OCI-LY1 (cell line): ENCODE data around the gene DENND1B.
"Not testable (repeated sequence)": the region's sequence is repeated elsewhere in the genome, so short reads cannot be mapped to it uniquely, and the experiment has no call there.

ENCODE experiments used
- H2AFZ ChIP-seq: fragments of 200-600 bp; sonication (generic), shearing (Covaris generic); 2 replicates; pipeline ENCODE4 v1.6.0; 2014; ENCODE audit warnings: antibody characterized with exemption, mild to moderate bottlenecking, low read length
- H3F3A ChIP-seq: fragments of 200-600 bp; sonication (generic), shearing (Covaris generic); 2 replicates; pipeline ENCODE4 v1.6.0; 2014; ENCODE audit warnings: mild to moderate bottlenecking, antibody characterized with exemption, low read length, moderate library complexity; ENCODE audit not compliant: insufficient read depth
- H3K27ac ChIP-seq: fragments of 200-600 bp; sonication (generic); 2 replicates; pipeline ENCODE4 v1.5.1; 2014; ENCODE audit warnings: low read length, mixed run types, mild to moderate bottlenecking, low read depth; ENCODE audit not compliant: poor library complexity, severe bottlenecking
- H3K27me3 ChIP-seq: fragments of 200-600 bp; sonication (generic); 2 replicates; pipeline ENCODE4 v1.6.0; 2014; ENCODE audit warnings: antibody characterized with exemption, mild to moderate bottlenecking, low read length, moderate library complexity; ENCODE audit not compliant: insufficient read depth
- H3K36me3 ChIP-seq: fragments of 200-600 bp; sonication (generic); 2 replicates; pipeline ENCODE4 v1.6.1; 2014; ENCODE audit warnings: mild to moderate bottlenecking, antibody characterized with exemption, low read length, moderate library complexity, mixed read lengths; ENCODE audit not compliant: insufficient read depth
- H3K4me1 ChIP-seq: fragments of 200-600 bp; sonication (generic); 2 replicates; pipeline ENCODE4 v1.5.1; 2014; ENCODE audit warnings: mild to moderate bottlenecking, low read length, moderate library complexity; ENCODE audit not compliant: insufficient read depth, severe bottlenecking
- H3K4me2 ChIP-seq: fragments of 200-600 bp; sonication (generic), shearing (Covaris generic); 2 replicates; pipeline ENCODE4 v1.6.1; 2014; ENCODE audit warnings: low read length
- H3K4me3 ChIP-seq: fragments of 200-600 bp; sonication (generic); 2 replicates; pipeline ENCODE4 v1.5.1; 2014; ENCODE audit warnings: low read length, low read depth, mild to moderate bottlenecking, mixed read lengths; ENCODE audit not compliant: poor library complexity, severe bottlenecking
- H3K79me2 ChIP-seq: fragments of 200-600 bp; shearing (Covaris generic); 2 replicates; pipeline ENCODE4 v1.6.1; 2016; ENCODE audit warnings: mixed run types, low read length, mixed read lengths; ENCODE audit not compliant: insufficient read depth
- H3K9ac ChIP-seq: fragments of 200-600 bp; sonication (generic), shearing (Covaris generic); 2 replicates; pipeline ENCODE4 v1.6.1; 2014; ENCODE audit warnings: mild to moderate bottlenecking, low read length, mixed read lengths
- H3K9me2 ChIP-seq: fragments of 200-600 bp; sonication (generic), shearing (Covaris generic); 2 replicates; pipeline ENCODE4 v1.6.1; 2014; ENCODE audit warnings: low read depth, mild to moderate bottlenecking, low read length, mixed read lengths
- H3K9me3 ChIP-seq: fragments of 200-600 bp; shearing (Covaris generic); 2 replicates; pipeline ENCODE4 v1.6.1; 2014; ENCODE audit warnings: low read length, mixed read lengths
- H4K20me1 ChIP-seq: fragments of 200-600 bp; sonication (generic), shearing (Covaris generic); 2 replicates; pipeline ENCODE4 v1.6.0; 2016; ENCODE audit warnings: mild to moderate bottlenecking, low read length; ENCODE audit not compliant: insufficient read depth
- EZH2 ChIP-seq: fragments of 200-600 bp; sonication (generic), shearing (Covaris generic); IDR thresholded peaks from 2 replicates; pipeline ENCODE4 v1.8.0; 2017; ENCODE audit warnings: borderline replicate concordance, mixed run types, mild to moderate bottlenecking, antibody characterized with exemption, low read length, moderate library complexity, mixed read lengths
- TF ChIP-seq, protein P1 (sequence below): fragments of 200-600 bp; sonication (generic), shearing (Covaris generic); IDR thresholded peaks from 2 replicates; pipeline ENCODE4 v1.5.1; 2017; ENCODE audit warnings: mild to moderate bottlenecking, antibody characterized with exemption, low read length, moderate library complexity, mixed read lengths

Gene DENND1B

DNA sequence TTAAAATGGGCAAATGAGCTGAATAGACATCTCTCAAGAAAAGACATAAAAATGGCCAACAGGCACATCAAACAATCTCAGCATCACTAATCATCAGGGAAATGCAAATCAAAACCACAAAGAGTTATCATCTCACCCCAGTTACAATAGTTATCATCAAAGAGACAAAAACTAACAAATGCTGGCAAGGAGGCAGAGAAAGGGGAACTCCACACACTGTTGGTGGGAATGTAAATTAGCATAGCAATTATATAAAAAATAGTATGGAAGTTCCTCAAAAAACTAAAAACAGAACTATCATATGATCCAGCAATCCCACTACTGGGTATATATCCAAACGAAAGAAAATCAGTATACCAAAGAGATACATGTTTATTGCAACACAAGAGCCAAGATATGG, 68.7 kb downstream of the DENND1B start:
- TF ChIP-seq, protein P1, sequence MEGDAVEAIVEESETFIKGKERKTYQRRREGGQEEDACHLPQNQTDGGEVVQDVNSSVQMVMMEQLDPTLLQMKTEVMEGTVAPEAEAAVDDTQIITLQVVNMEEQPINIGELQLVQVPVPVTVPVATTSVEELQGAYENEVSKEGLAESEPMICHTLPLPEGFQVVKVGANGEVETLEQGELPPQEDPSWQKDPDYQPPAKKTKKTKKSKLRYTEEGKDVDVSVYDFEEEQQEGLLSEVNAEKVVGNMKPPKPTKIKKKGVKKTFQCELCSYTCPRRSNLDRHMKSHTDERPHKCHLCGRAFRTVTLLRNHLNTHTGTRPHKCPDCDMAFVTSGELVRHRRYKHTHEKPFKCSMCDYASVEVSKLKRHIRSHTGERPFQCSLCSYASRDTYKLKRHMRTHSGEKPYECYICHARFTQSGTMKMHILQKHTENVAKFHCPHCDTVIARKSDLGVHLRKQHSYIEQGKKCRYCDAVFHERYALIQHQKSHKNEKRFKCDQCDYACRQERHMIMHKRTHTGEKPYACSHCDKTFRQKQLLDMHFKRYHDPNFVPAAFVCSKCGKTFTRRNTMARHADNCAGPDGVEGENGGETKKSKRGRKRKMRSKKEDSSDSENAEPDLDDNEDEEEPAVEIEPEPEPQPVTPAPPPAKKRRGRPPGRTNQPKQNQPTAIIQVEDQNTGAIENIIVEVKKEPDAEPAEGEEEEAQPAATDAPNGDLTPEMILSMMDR: no peak
- no peaks in the 10 kb centered on the region for H3K79me2 ChIP-seq
- no peak overlapping the region for H3K4me2 ChIP-seq
- H4K20me1 ChIP-seq: no peaks in the 10 kb centered on the region
- no peak overlapping the region for H3K9ac ChIP-seq
- no peak overlapping the region for H3K4me3 ChIP-seq
- no peak overlapping the region for H3K27ac ChIP-seq
- no peaks in the 10 kb centered on the region for H3K4me1 ChIP-seq
- no peaks in the 10 kb centered on the region for H3K27me3 ChIP-seq
- H3F3A ChIP-seq: no peaks in the 10 kb centered on the region
- H3K36me3 ChIP-seq: 0 out of 2 replicates have a peak, but pooled peaks cover 3% of the 10 kb centered on the region
- no peaks in the 10 kb centered on the region for H3K9me3 ChIP-seq
- H2AFZ ChIP-seq: no peak overlapping the region
- no peaks in the 10 kb centered on the region for H3K9me2 ChIP-seq

DNA sequence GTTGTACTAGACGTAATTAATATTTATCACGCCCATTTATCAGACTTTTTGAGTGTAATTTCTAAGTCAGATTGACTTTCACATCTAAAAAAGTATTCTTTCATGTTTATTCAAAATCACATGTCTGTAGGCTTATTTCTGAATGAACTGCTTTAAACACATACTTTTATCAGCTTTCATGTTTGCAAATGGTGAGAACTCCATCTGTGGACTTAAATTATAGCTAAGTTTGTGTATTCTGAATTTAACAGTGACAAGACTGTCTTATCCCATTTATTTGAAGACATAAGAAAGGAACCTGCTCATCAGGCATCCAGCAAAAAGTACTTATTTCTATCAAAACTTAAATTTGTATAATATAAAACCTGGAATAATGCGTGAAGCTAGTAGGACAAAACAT, 69.3 kb downstream of the DENND1B start:
- H3K4me3 ChIP-seq: no peak overlapping the region
- H3K36me3 ChIP-seq: 0 out of 2 replicates have a peak, but pooled peaks cover 3% of the 10 kb centered on the region
- H2AFZ ChIP-seq: no peak overlapping the region
- H3K4me1 ChIP-seq: no peaks in the 10 kb centered on the region
- H3F3A ChIP-seq: no peaks in the 10 kb centered on the region
- H3K9ac ChIP-seq: no peak overlapping the region
- no peaks in the 10 kb centered on the region for H3K27me3 ChIP-seq
- H3K27ac ChIP-seq: no peak overlapping the region
- H3K9me3 ChIP-seq: no peaks in the 10 kb centered on the region
- no peaks in the 10 kb centered on the region for H3K79me2 ChIP-seq
- H3K4me2 ChIP-seq: no peak overlapping the region
- no peaks in the 10 kb centered on the region for H3K9me2 ChIP-seq
- H4K20me1 ChIP-seq: no peaks in the 10 kb centered on the region
- TF ChIP-seq, protein P1: no peak
- no peak for TF ChIP-seq EZH2

DNA sequence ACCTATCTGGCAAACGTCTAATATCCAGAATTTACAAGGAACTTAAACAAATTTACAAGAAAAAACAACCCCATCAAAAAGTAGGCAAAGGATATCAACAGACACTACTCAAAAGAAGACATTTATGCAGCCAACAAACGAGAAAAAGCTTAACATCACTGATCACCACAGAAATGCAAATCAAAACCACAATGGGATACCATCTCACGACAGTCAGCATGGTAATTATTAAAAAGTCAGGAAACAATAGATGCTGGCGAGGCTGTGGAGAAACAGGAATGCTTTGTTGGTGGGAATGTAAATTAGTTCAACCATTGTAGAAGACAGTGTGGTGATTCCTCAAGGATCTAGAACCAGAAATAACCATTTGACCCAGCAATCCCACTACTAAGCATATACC, 74.6 kb downstream of the DENND1B start:
- not testable (repeated sequence) for H3K27ac ChIP-seq, H3K27me3 ChIP-seq, H3K4me1 ChIP-seq, H3K9me3 ChIP-seq, H2AFZ ChIP-seq, H3K9me2 ChIP-seq, H3F3A ChIP-seq, H3K79me2 ChIP-seq, H3K4me3 ChIP-seq, H3K36me3 ChIP-seq, H4K20me1 ChIP-seq, H3K9ac ChIP-seq, H3K4me2 ChIP-seq

DNA sequence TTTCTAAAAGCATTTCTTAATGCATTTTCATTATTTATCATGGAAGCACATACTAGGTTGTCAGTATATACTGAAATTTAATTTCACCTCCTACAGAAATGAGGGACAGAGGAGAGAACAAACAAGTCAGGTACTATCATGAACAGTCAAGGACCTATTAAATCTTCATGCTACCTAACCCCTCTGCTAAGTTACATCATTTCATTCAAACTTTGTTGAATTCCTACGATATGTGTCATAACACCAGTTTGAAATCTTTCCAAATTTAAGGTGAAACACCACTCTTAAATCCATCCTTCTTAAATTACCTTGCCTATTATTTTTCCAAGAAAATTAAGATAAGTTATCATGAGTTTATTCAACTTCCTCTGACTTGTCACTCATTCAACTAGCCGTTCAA, 78.9 kb downstream of the DENND1B start:
- Histone ChIP-seq H3K79me2 (peaks cover 4% of the 10 kb centered on the region; the same call in 1 of the 2 replicates), H3K9me2 (no peaks in the 10 kb centered on the region), H3K9me3 (no peaks in the 10 kb centered on the region), H3K4me2 (no peak overlapping the region), H3K4me3 (no peak overlapping the region), H4K20me1 (no peaks in the 10 kb centered on the region), H3K27me3 (no peaks in the 10 kb centered on the region), H3K27ac (no peak overlapping the region), H3K9ac (no peak overlapping the region), H3K36me3 (no peaks in the 10 kb centered on the region; the same call in 1 of the 2 replicates), H3K4me1 (peaks cover 8% of the 10 kb centered on the region), H3F3A (no peaks in the 10 kb centered on the region), H2AFZ (no peak overlapping the region)
- TF ChIP-seq EZH2: no peak
